ENCODE results near the gene FIGN.

Gene FIGN

DNA sequence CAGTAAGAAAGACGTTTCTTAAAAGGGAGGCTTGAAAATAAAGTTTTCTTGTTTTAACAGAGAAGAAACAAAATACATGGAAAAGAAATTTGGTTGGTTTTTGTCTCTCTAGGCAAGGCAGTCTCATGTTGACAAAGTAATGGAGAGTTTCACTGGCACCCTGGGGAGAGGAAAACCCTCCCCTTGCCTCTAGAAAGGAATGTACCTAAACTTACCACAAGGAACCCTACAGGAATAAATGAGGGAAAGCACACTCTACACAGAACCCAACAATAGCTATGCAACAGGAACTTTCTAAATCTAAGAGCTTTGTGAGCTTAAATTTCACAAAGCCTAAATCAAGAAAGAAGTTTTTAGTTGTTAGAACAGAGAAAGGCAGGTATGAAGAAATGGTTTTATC, 37.0 kb downstream of the FIGN start:
- no peak overlapping the region for H3K4me2 ChIP-seq
- no peak overlapping the region for H3K9ac ChIP-seq
- no peak overlapping the region for H3K27ac ChIP-seq

DNA sequence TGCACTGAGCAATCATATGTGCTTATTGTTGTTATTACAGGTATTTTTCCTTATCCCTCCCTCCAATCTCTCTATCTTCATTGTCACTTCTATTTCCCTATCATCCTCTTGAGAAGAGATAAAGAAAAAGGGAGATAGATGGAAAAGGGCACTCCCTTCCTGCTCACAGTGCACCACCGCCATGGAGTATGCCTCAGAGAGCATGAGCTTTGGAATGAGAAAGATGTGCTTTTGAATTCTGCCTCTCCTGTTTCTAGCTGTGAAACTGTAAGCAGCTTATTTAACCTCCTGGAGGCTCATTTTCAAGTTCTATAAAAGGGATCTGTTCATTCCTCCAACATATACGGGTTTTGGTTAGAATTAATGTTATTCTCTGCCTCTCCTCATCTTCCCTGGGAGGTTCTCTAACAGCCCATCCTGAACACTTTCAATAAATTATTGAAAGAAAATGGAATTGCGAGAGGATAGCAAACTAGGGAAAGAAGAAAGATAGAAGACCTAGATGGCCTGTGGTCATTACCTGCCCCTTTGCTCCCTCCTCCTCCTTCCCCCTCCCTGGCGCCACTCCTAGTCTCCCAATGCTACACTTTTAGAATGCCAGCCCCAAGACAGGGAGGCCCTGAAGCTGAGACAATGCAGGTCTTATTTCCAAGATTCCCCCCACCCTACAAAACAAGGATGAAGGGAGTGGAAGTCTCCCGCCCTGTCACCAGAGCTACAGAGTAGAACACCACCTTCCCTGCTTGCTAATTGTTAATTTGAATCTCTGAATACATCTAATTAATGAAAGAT, 37.8 kb downstream of the FIGN start:
- TF ChIP-seq, protein P1, sequence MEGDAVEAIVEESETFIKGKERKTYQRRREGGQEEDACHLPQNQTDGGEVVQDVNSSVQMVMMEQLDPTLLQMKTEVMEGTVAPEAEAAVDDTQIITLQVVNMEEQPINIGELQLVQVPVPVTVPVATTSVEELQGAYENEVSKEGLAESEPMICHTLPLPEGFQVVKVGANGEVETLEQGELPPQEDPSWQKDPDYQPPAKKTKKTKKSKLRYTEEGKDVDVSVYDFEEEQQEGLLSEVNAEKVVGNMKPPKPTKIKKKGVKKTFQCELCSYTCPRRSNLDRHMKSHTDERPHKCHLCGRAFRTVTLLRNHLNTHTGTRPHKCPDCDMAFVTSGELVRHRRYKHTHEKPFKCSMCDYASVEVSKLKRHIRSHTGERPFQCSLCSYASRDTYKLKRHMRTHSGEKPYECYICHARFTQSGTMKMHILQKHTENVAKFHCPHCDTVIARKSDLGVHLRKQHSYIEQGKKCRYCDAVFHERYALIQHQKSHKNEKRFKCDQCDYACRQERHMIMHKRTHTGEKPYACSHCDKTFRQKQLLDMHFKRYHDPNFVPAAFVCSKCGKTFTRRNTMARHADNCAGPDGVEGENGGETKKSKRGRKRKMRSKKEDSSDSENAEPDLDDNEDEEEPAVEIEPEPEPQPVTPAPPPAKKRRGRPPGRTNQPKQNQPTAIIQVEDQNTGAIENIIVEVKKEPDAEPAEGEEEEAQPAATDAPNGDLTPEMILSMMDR (conservative IDR thresholded peaks at IDR 0.05; ENCODE audit: low read depth, low read length): no peak
- no peak overlapping the region for H3K9ac ChIP-seq
- no peak overlapping the region for H2AFZ ChIP-seq (ENCODE audit: low read depth)
- H3K4me1 ChIP-seq (ENCODE audit: low read depth, poor library complexity, severe bottlenecking): no peaks in the 10 kb centered on the region
- no peak overlapping the region for H3K27ac ChIP-seq
- H3K36me3 ChIP-seq (ENCODE audit: insufficient read depth): no peaks in the 10 kb centered on the region
- no peaks in the 10 kb centered on the region for H3K27me3 ChIP-seq (ENCODE audit: insufficient read depth, low read depth)
- H4K20me1 ChIP-seq (ENCODE audit: insufficient read depth): no peaks in the 10 kb centered on the region
- H3K4me2 ChIP-seq: no peak overlapping the region
- no peak overlapping the region for H3K4me3 ChIP-seq (IDR thresholded peaks at IDR 0.05; ENCODE audit: insufficient read depth, low read depth, low read length)
- H3K79me2 ChIP-seq (ENCODE audit: insufficient read depth, low read depth): no peaks in the 10 kb centered on the region

More for the DNA sequence above, 37.0 kb downstream of the FIGN start:
- TF ChIP-seq, protein P1 (conservative IDR thresholded peaks at IDR 0.05; ENCODE audit: low read depth, low read length): no peak
- no peaks in the 10 kb centered on the region for H3K36me3 ChIP-seq (ENCODE audit: insufficient read depth)
- no peak overlapping the region for H2AFZ ChIP-seq (ENCODE audit: low read depth)
- H4K20me1 ChIP-seq (ENCODE audit: insufficient read depth): no peaks in the 10 kb centered on the region
- no peaks in the 10 kb centered on the region for H3K79me2 ChIP-seq (ENCODE audit: insufficient read depth, low read depth)
- no peaks in the 10 kb centered on the region for H3K4me1 ChIP-seq (ENCODE audit: low read depth, poor library complexity, severe bottlenecking)
- H3K4me3 ChIP-seq (IDR thresholded peaks at IDR 0.05; ENCODE audit: insufficient read depth, low read depth, low read length): no peak overlapping the region
- no peaks in the 10 kb centered on the region for H3K27me3 ChIP-seq (ENCODE audit: insufficient read depth, low read depth)

DNA sequence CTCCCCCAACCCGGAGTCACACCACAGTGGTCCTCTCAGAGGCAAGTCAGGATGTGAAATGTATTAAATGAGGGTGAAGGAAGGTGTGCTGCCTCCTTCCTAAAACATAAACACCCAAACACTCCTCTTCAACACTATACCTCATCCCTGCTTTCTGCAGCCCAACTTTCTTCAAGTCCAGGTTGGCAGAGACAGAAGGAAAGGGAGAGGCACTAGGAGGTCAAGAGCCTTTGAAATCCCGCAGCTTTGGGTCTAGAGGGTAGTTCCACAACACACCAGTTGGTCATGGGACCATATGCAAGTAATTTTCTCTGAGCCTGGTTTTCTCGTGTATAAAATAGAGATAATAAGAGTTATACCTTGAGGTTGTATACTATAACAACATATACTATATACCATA, 38.4 kb downstream of the FIGN start:
- H3K4me3 ChIP-seq (IDR thresholded peaks at IDR 0.05; ENCODE audit: insufficient read depth, low read depth, low read length): no peak overlapping the region
- H3K4me1 ChIP-seq (ENCODE audit: low read depth, poor library complexity, severe bottlenecking): no peaks in the 10 kb centered on the region
- no peaks in the 10 kb centered on the region for H4K20me1 ChIP-seq (ENCODE audit: insufficient read depth)
- H3K4me2 ChIP-seq: no peak overlapping the region
- no peaks in the 10 kb centered on the region for H3K27me3 ChIP-seq (ENCODE audit: insufficient read depth, low read depth)
- no peak overlapping the region for H2AFZ ChIP-seq (ENCODE audit: low read depth)
- H3K36me3 ChIP-seq (ENCODE audit: insufficient read depth): no peaks in the 10 kb centered on the region
- TF ChIP-seq, protein P1 (conservative IDR thresholded peaks at IDR 0.05; ENCODE audit: low read depth, low read length): no peak
- no peaks in the 10 kb centered on the region for H3K79me2 ChIP-seq (ENCODE audit: insufficient read depth, low read depth)
- no peak overlapping the region for H3K9ac ChIP-seq
- H3K27ac ChIP-seq: no peak overlapping the region

DNA sequence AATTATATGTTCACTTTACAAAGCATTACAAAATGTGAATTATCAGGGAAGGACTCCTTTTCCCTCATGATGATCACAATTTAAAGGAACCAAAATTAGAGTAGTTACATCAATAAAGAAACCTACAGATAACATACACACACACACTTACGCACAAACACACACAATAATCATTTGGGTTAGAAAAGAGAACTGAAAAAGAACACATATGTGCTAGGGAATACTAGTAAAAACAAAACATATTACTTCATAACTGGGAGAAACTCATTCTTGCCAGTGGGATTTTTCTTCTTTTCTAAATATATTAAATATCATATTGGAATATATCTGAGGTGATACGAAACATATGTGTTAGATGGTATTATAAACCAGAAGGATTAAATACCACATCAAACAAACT, 42.3 kb downstream of the FIGN start:
- H3K27me3 ChIP-seq (ENCODE audit: insufficient read depth, low read depth): no peaks in the 10 kb centered on the region
- H3K9ac ChIP-seq: no peak overlapping the region
- no peaks in the 10 kb centered on the region for H3K79me2 ChIP-seq (ENCODE audit: insufficient read depth, low read depth)
- H3K4me1 ChIP-seq (ENCODE audit: low read depth, poor library complexity, severe bottlenecking): no peaks in the 10 kb centered on the region
- H3K27ac ChIP-seq: no peak overlapping the region
- no peak overlapping the region for H2AFZ ChIP-seq (ENCODE audit: low read depth)
- TF ChIP-seq, protein P1 (conservative IDR thresholded peaks at IDR 0.05; ENCODE audit: low read depth, low read length): no peak
- no peaks in the 10 kb centered on the region for H3K36me3 ChIP-seq (ENCODE audit: insufficient read depth)
- H3K4me2 ChIP-seq: no peak overlapping the region
- H4K20me1 ChIP-seq (ENCODE audit: insufficient read depth): no peaks in the 10 kb centered on the region
- no peak overlapping the region for H3K4me3 ChIP-seq (IDR thresholded peaks at IDR 0.05; ENCODE audit: insufficient read depth, low read depth, low read length)
